NCI-H226 (cell line): ENCODE measurements around the gene AKNA.

Experiments
- DNase-seq: peaks from one replicate; pipeline ENCODE4 v3.0.0-alpha.2; 2015

Gene AKNA

GRCh38 chr9:114299286-114300152, 88.3 kb downstream of the AKNA start:
- no peak for DNase-seq

- DNase-seq: no peak
Measured at GRCh38 chr9:114296338-114296737, 91.4 kb downstream of the AKNA start.

DNA sequence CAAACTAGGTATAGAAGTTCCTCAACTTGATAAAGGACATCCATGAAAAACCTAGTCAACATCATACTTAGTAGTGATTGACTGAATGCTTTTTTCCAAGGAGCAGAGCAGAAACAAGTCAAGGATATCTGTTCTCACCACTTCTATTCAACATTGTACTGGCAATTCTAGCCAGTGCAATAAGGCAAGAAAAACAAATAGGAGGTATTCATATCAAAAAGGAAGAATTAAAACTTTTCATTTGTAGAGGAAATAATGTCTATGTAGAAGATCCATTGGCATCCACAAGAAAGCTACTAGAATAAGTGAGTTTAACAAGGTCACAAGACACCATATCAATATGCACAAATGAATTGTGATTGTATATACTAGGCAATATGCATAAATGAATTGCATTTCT, 93.1 kb downstream of the AKNA start:
- DNase-seq: no peak

- no peak for DNase-seq
Measured at GRCh38 chr9:114291886-114292590, 95.7 kb downstream of the AKNA start.

GRCh38 chr9:114291064-114291474, 96.7 kb downstream of the AKNA start:
- DNase-seq: peak; percentile 51

GRCh38 chr9:114290561-114290986, 97.2 kb downstream of the AKNA start:
- no peak for DNase-seq

DNA sequence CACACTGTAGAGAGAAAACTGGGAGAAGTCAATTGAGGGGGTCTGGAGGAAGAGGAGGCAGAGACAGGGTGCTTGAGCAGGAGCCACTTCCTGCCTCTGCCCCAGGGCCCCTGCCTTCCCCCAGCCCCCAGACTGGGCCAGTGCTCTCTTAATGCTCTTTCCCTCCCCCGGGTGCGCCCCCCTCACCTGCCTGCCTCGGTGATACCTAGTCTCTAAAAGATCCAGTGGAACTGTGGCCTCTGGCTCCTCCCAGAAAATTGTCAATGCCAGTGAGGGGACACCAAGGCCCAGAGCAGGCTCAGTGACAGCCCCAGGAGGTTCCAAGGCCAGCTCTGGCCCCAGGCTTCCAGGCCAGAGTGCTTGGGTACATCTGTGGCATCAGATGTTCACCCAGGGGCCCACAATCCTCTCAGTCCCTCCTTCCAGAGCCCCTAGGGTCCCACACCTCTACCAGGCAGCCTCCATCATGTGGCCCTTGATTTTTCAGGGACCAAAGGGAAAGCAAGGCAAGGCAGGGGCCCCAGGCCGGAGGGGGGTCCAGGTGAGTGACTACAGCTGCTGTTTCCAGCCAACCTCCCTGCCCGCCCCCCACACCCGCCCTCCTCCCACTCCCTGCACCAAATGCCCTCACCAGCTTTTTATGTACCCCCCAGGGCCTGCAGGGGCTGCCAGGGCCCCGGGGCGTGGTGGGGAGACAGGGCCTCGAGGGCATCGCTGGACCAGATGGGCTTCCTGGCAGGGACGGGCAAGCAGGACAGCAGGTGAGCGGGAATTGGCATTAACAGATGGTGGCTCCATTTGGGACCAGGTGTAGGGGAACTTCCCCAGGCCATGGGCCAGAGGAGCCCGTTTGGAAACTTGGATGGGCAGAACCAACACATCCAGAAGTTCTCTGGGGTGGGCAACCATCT, 98.0 kb downstream of the AKNA start:
- DNase-seq: no peak

- DNase-seq: no peak
Measured at GRCh38 chr9:114289106-114289505, 98.7 kb downstream of the AKNA start.

DNA sequence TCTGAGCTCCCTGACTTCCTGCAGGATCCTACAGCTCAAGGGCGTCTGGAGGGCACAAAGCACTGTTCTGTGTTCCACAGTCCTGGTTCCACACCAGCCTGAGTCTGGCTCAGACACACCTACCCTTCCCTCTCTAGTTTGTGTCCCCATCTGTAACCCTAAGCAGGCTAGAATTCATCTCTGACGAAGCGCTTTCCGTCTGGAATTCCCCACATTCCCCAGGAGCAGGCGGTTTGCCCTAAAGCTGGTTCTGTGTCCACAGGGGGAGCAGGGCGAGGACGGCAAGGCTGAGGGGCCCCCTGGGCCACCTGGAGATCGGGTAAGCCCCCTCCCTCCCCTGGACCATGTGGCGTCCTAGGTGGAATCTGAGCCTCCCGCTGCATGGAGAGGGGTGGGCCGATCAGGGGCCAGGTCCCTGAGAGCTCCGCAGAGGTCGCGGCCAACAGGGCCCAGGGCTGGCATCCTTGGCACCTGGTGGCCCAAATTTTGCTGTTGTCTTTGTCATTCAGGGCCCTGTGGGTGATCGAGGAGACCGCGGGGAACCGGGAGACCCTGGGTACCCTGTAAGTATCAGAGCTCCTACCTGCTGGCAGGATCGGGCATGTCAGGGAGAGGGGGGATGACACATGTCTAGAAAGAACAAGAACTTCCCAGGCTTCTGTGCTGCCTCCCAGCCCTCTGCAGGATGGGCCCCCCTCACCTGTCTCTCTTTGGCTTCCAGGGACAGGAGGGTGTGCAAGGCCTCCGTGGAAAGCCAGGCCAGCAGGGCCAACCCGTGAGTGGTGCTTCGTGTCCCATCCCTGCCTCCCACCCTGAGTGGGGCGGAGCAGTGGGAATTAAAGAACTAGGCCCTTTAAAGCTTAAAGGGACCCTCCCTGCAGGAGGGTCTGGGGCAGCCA, 99.3 kb downstream of the AKNA start:
- peak; percentile 64 for DNase-seq

GRCh38 chr9:114287763-114288192, 100.0 kb downstream of the AKNA start:
- no peak for DNase-seq

DNA sequence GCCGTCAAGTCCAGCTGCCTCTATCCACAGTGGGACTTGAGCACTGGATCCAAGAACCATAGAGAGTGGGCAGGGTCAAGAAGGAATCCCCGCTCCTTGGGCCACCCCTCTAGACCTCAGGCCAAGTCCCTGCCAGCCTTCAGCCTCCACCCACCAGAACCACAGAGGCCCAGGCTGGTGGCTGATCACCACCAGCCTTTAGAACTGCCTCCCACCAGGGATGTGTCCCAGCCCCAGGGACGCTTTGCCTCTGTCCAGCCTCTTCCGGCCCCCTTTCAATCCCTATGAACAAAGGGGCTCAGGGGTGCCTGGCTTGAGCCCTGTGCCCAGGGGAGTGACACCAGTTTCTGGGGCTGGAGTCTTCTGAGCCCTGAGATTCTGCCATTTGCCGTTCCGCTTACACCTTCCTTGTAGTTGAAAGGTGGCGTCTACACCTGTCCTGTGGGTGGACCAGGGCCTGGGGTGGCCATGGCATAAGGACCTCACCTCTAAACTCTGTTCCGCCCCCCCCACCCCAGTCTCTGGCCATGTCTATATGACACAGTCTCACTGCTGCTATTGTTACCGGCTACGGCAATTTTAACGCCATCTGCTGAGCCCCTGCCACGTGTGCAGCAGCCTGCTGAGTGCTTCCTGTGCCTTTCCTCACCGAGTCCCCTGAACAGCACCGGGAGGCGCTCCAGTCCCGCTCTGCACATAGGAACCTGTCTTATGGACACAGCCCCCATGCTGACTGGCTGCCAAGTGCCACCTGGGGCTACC, 100.6 kb downstream of the AKNA start:
- no peak for DNase-seq

DNA sequence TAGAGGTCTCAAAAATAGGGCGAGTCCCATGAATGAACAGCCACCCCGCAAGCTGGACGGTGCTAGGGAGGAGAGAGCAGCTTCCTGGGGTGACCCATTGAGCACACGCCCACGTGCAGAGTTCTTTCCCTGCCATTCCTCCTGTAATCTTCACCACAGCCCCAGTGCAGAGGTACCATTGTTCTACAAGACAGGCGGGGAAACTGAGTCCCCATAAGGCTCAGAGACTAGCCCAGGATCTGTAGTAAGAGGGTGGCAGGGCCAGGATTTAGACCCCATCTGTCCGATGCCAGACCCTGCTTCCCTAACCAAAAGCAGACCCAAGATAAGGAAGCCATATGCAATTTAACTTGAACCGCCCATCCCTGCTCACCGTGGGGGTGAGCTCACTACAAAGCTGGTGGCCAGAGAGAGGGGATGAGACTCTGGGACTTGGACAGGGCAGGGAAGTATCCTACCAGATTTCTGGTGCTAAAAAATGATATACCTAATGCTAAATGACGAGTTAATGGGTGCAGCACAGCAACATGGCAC, 101.6 kb downstream of the AKNA start:
- DNase-seq: no peak

DNA sequence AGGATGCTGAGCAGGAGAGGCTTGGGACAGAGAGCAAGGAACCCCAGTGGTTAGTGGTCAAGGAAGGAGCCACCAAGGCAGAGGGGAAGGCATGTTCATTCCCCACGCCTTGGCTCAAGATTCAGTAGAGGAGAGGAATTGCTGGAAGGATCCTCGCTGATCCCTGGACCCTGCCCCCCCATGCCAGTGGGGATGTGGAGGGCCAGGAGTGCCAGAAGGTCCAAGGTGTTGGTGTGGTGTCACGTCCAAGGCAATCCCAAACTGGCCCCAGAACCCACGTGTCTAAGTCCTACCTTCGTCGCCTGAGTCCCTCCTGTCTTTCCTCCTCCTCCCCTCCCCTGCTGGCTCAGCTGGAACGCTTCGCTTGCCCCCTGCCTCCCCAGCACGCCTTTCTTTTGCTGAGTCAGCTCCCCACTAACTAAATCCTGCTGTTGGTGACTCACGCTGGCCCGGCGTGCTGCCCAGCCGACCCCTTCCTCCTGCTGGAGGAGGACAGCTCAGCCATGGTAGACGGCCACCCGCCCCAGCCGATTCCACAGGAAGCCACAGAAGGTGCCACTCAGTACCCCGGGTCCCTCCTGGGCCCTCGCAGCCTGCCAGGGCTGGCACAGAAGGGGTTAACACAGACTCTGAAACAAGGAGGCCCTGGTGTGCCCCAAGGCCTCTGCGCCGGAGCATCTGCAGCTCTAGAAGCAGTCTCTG, 102.5 kb downstream of the AKNA start:
- no peak for DNase-seq

GRCh38 chr9:114284316-114285060, 103.3 kb downstream of the AKNA start:
- DNase-seq: no peak
